Measurements from ENCODE around the gene PLEKHA7. TPM values are rescaled to one million over a fixed set of nuclear protein-coding genes. Genes with fewer than 3 reads are reported as not detected.

The PLEKHA7 gene
- total RNA-seq, 4 donors from 2014 or later = 16.9 to 35.1 (median 24.1) TPM

- no peak overlapping the region for H3K4me3 ChIP-seq (ENCODE audit: low read depth, poor library complexity, severe bottlenecking)
- WGBS, 2 donors = 75 to 77% methylated on average over 6 of the region's 6 CpGs
- no peak for DNase-seq (ENCODE audit: low spot score in 2 of 2)
- no peak for TF ChIP-seq CTCF (IDR thresholded peaks at IDR 0.05)
- TF ChIP-seq POLR2A (IDR thresholded peaks at IDR 0.05) = no peak
- intact Hi-C loops (cut with DNase I; ENCODE audit: low total_unique reads) = no loop called here
Measured at GRCh38 chr11:16902182-16902581, 112.0 kb downstream of the PLEKHA7 start.

- DNase-seq (ENCODE audit: low spot score in 2 of 2) = no peak
- H3K4me3 ChIP-seq (ENCODE audit: low read depth, poor library complexity, severe bottlenecking) = no peak overlapping the region
- TF ChIP-seq POLR2A (IDR thresholded peaks at IDR 0.05) (no peak), CTCF (IDR thresholded peaks at IDR 0.05) (no peak)
- intact Hi-C loops (cut with DNase I; ENCODE audit: low total_unique reads) = no loop called here
Measured at GRCh38 chr11:16900491-16900890, 113.7 kb downstream of the PLEKHA7 start.

GRCh38 chr11:16899708-16900303 lies 114.4 kb downstream of the PLEKHA7 start:
- intact Hi-C loops (cut with DNase I; ENCODE audit: low total_unique reads) = no loop called here

GRCh38 chr11:16898274-16898985 lies 115.8 kb downstream of the PLEKHA7 start:
- 75 to 83% methylated on average over 1 of the region's 1 CpG for WGBS, 2 donors
- no peak for DNase-seq (ENCODE audit: low spot score in 2 of 2)
- intact Hi-C loops (cut with DNase I; ENCODE audit: low total_unique reads) = no loop called here
- no peak for TF ChIP-seq CTCF (IDR thresholded peaks at IDR 0.05)
- TF ChIP-seq POLR2A (IDR thresholded peaks at IDR 0.05) = no peak
- H3K4me3 ChIP-seq (ENCODE audit: low read depth, poor library complexity, severe bottlenecking) = no peak overlapping the region

More at GRCh38 chr11:16899708-16900303, 114.4 kb downstream of the PLEKHA7 start:
- DNase-seq (ENCODE audit: low spot score in 2 of 2) = no peak
- TF ChIP-seq CTCF (IDR thresholded peaks at IDR 0.05) (no peak), POLR2A (IDR thresholded peaks at IDR 0.05) (no peak)
- H3K4me3 ChIP-seq (ENCODE audit: low read depth, poor library complexity, severe bottlenecking) = no peak overlapping the region

GRCh38 chr11:16897470-16898061 lies 116.6 kb downstream of the PLEKHA7 start:
- 49 to 55% methylated on average over 7 of the region's 7 CpGs for WGBS, 2 donors
- no peak for DNase-seq (ENCODE audit: low spot score in 2 of 2)
- H3K4me3 ChIP-seq (ENCODE audit: low read depth, poor library complexity, severe bottlenecking) = no peak overlapping the region
- TF ChIP-seq POLR2A (IDR thresholded peaks at IDR 0.05) (no peak), CTCF (IDR thresholded peaks at IDR 0.05) (no peak)
- intact Hi-C loops (cut with DNase I; ENCODE audit: low total_unique reads) = no loop called here
